Measurements from ENCODE around the gene CDC7.
A peak's percentile ranks its signal among the peaks of the same experiment; 100 is the strongest.

DNA sequence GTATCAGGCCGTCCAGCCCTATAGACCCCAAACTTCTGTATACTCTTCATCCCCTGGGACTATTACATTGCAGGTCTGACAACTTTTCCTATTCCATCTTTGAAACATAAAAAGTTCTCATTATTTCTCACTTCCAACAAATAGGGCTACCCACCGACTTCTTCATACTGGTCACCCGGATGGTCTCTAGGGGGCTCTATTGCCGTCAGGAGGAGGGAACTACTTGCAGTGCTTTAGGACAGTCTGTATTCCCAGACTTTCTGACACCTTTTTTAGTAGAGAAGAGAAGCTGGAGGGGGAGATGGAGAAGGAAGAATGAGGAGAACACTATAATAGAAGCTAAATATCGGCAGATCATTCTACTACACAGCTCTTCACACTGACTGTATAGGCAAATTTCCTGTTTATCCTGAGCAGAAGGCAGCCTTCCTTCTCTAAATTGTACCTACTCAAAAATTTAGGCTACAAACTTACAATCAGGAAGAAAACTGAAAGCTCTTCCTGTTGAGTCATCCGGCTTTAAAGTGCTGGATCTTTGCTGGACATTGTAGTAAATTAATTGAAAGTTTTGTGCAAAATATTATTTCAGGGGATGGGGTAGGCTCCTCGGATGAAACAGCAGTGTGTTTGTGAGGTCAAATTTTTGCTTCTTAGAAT, 54.6 kb downstream of the CDC7 start:
- TF ChIP-seq CTCF (conservative IDR thresholded peaks at IDR 0.05; ENCODE audit: low read depth in 2 of 2), result peak; percentile 71 to 76
- TF ChIP-seq EZH2phosphoT487 (IDR thresholded peaks at IDR 0.05; ENCODE audit: unreplicated experiment), result no peak
- no peak for TF ChIP-seq POLR2AphosphoS5 (IDR thresholded peaks at IDR 0.05; ENCODE audit: low read depth)
- TF ChIP-seq EZH2 (IDR thresholded peaks at IDR 0.05; ENCODE audit: low read depth, unreplicated experiment), result no peak
- TF ChIP-seq, protein P1, sequence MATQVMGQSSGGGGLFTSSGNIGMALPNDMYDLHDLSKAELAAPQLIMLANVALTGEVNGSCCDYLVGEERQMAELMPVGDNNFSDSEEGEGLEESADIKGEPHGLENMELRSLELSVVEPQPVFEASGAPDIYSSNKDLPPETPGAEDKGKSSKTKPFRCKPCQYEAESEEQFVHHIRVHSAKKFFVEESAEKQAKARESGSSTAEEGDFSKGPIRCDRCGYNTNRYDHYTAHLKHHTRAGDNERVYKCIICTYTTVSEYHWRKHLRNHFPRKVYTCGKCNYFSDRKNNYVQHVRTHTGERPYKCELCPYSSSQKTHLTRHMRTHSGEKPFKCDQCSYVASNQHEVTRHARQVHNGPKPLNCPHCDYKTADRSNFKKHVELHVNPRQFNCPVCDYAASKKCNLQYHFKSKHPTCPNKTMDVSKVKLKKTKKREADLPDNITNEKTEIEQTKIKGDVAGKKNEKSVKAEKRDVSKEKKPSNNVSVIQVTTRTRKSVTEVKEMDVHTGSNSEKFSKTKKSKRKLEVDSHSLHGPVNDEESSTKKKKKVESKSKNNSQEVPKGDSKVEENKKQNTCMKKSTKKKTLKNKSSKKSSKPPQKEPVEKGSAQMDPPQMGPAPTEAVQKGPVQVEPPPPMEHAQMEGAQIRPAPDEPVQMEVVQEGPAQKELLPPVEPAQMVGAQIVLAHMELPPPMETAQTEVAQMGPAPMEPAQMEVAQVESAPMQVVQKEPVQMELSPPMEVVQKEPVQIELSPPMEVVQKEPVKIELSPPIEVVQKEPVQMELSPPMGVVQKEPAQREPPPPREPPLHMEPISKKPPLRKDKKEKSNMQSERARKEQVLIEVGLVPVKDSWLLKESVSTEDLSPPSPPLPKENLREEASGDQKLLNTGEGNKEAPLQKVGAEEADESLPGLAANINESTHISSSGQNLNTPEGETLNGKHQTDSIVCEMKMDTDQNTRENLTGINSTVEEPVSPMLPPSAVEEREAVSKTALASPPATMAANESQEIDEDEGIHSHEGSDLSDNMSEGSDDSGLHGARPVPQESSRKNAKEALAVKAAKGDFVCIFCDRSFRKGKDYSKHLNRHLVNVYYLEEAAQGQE (IDR thresholded peaks at IDR 0.05; ENCODE audit: unreplicated experiment), result no peak
- no peak for TF ChIP-seq CREB1 (CRISPR knock-in tag; IDR thresholded peaks at IDR 0.05; ENCODE audit: low read depth)
- TF ChIP-seq JUNB (IDR thresholded peaks at IDR 0.05; ENCODE audit: unreplicated experiment), result no peak
- TF ChIP-seq, protein P2, sequence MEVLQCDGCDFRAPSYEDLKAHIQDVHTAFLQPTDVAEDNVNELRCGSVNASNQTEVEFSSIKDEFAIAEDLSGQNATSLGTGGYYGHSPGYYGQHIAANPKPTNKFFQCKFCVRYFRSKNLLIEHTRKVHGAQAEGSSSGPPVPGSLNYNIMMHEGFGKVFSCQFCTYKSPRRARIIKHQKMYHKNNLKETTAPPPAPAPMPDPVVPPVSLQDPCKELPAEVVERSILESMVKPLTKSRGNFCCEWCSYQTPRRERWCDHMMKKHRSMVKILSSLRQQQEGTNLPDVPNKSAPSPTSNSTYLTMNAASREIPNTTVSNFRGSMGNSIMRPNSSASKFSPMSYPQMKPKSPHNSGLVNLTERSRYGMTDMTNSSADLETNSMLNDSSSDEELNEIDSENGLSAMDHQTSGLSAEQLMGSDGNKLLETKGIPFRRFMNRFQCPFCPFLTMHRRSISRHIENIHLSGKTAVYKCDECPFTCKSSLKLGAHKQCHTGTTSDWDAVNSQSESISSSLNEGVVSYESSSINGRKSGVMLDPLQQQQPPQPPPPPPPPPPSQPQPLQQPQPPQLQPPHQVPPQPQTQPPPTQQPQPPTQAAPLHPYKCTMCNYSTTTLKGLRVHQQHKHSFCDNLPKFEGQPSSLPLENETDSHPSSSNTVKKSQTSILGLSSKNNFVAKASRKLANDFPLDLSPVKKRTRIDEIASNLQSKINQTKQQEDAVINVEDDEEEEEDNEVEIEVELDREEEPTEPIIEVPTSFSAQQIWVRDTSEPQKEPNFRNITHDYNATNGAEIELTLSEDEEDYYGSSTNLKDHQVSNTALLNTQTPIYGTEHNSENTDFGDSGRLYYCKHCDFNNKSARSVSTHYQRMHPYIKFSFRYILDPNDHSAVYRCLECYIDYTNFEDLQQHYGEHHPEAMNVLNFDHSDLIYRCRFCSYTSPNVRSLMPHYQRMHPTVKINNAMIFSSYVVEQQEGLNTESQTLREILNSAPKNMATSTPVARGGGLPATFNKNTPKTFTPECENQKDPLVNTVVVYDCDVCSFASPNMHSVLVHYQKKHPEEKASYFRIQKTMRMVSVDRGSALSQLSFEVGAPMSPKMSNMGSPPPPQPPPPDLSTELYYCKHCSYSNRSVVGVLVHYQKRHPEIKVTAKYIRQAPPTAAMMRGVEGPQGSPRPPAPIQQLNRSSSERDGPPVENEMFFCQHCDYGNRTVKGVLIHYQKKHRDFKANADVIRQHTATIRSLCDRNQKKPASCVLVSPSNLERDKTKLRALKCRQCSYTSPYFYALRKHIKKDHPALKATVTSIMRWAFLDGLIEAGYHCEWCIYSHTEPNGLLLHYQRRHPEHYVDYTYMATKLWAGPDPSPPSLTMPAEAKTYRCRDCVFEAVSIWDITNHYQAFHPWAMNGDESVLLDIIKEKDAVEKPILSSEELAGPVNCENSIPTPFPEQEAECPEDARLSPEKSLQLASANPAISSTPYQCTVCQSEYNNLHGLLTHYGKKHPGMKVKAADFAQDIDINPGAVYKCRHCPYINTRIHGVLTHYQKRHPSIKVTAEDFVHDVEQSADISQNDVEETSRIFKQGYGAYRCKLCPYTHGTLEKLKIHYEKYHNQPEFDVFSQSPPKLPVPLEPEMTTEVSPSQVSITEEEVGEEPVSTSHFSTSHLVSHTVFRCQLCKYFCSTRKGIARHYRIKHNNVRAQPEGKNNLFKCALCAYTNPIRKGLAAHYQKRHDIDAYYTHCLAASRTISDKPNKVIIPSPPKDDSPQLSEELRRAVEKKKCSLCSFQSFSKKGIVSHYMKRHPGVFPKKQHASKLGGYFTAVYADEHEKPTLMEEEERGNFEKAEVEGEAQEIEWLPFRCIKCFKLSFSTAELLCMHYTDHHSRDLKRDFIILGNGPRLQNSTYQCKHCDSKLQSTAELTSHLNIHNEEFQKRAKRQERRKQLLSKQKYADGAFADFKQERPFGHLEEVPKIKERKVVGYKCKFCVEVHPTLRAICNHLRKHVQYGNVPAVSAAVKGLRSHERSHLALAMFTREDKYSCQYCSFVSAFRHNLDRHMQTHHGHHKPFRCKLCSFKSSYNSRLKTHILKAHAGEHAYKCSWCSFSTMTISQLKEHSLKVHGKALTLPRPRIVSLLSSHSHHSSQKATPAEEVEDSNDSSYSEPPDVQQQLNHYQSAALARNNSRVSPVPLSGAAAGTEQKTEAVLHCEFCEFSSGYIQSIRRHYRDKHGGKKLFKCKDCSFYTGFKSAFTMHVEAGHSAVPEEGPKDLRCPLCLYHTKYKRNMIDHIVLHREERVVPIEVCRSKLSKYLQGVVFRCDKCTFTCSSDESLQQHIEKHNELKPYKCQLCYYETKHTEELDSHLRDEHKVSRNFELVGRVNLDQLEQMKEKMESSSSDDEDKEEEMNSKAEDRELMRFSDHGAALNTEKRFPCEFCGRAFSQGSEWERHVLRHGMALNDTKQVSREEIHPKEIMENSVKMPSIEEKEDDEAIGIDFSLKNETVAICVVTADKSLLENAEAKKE (CRISPR knock-in tag; IDR thresholded peaks at IDR 0.05), result no peak
- TF ChIP-seq ZNF331 (CRISPR knock-in tag; IDR thresholded peaks at IDR 0.05; ENCODE audit: low read depth), result no peak
- TF ChIP-seq NANOG (IDR thresholded peaks at IDR 0.05; ENCODE audit: borderline replicate concordance), result no peak
- TF ChIP-seq, protein P3, sequence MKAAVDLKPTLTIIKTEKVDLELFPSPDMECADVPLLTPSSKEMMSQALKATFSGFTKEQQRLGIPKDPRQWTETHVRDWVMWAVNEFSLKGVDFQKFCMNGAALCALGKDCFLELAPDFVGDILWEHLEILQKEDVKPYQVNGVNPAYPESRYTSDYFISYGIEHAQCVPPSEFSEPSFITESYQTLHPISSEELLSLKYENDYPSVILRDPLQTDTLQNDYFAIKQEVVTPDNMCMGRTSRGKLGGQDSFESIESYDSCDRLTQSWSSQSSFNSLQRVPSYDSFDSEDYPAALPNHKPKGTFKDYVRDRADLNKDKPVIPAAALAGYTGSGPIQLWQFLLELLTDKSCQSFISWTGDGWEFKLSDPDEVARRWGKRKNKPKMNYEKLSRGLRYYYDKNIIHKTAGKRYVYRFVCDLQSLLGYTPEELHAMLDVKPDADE (IDR thresholded peaks at IDR 0.05), result no peak
